Measurements from ENCODE around the gene PIAS1.
"Not testable (repeated sequence)": the region's sequence is repeated elsewhere in the genome, so short reads cannot be mapped to it uniquely, and the experiment has no call there.

PIAS1 gene

DNA sequence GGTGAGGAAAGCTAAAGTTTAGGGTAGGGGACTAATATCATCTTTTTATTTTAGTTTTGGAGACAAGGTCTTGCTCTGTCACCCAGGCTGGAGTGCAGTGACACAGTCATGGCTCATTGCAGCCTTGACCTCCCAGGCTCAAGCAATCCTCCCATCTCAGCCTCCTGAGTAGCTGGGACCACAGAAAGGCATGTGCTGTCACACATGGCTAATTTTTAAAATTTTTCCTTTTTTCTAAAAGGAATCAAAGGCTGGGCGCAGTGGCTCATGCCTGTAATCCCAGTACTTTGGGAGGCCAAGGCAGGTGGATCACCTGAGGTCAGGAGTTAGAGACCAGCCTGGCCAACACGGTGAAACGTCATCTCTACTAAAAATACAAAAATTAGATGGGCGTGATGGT is 171.3 kb downstream of the PIAS1 start:
- not testable (repeated sequence) for H3K36me3 Mint-ChIP-seq, H3K4me3 Mint-ChIP-seq, H3K27ac Mint-ChIP-seq, H3K9me3 Mint-ChIP-seq, ATAC-seq
- H3K4me1 Mint-ChIP-seq = peaks cover 41% of the 10 kb centered on the region
- peak in 1 of 2 donors; percentile 7 for DNase-seq (ENCODE audit: low spot score in 2 of 2)

DNA sequence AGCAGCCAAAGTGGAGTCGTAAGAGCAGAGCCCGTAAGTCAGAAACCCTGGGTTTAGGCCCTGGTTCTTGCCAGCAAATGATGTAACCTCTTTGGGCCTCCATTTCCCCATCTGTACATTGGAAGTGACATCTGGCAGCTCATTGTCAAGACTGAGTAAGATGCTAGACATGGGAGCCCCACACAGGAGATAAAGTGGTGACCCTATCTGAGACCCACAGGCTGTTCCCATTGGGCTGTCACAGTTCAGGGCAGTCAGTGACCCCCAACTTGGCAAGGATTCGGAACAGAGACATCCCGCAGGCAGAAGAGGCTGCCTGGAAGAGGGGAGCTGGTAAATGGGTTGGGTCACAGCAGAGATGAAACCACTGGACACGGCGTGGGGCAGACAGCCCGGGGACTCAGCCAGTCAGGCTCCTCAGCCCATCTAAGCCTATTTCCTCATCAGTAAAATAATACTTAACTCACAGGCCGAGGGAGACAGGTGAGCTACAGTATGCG is 173.6 kb downstream of the PIAS1 start:
- DNase-seq (ENCODE audit: low spot score in 2 of 2) = peak in 1 of 2 donors; percentile 45
- Mint-ChIP-seq H3K4me3 (peak overlapping the region; percentile 96), H3K36me3 (no peaks in the 10 kb centered on the region), H3K27ac (no peak overlapping the region), H3K4me1 (peaks cover 49% of the 10 kb centered on the region), H3K9me3 (no peaks in the 10 kb centered on the region)
- ATAC-seq = no peak

DNA sequence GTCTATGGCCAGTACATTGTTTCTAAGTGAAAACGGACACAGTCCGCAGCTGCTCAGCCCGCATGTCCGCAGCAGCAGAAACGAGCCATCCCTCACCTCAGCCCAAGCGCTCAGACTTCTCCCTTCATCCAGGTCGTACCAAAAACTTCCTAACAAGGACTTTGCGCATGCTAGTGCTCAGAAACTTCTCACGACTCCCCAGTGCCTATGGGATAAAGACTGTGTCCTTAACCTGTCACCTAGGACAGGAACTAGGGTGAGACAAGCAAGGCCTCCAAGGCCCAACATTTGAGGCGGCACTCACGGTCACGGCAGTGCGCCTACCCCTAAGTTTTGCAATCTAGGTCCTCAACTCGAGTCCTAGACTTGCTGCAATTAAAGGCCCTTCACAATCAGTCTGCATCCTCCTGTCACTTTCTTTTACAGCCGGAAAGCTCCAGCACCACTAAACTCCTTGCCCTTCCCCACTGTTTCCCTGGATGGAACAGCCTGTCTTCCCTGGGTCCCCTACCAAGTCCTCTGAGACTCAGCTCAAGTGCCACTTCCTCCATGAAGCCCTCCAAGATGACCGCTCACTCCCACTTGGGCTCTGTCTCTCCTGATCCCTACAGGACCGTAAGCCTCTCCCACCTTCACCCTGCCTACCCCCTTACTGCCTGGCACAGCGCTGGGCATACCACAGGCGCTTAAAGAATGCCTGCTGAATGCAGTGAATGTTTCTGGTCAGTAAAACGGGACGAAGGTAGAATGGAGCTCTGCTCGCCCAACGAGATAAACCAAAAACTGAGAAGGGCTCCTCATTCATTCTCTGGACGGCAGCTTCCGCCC is 174.2 kb downstream of the PIAS1 start:
- H3K4me1 Mint-ChIP-seq = peaks cover 43% of the 10 kb centered on the region

DNA sequence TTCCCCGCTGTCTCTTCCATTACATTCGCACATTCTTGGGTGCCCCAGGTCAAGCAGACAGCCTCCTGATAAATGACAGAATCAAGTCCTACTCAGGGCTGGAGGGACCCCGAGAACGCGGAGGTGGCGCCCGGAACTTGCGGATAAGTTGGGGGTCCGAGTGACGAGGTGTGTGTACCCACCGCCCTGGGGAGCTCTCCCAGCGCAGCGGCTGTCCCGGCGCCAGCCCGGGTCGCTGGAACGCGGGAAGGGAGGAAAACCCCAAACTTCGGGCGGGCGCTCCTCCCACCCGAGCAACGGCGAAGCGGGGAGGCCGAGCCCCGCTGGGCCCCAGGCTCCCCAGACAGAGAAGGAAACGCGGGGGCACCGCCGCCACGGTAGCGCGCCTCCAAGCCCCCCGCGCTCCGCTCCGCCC is 174.9 kb downstream of the PIAS1 start:
- no peaks in the 10 kb centered on the region for H3K9me3 Mint-ChIP-seq
- peak overlapping the region; percentile 97 for H3K27ac Mint-ChIP-seq
- ATAC-seq (peak; percentile 1), DNase-seq (ENCODE audit: low spot score in 2 of 2) (no peak)
- peak overlapping the region; percentile 96 for H3K4me3 Mint-ChIP-seq
- peaks cover 43% of the 10 kb centered on the region for H3K4me1 Mint-ChIP-seq
- no peaks in the 10 kb centered on the region for H3K36me3 Mint-ChIP-seq

More for the DNA sequence above, 174.2 kb downstream of the PIAS1 start:
- Mint-ChIP-seq H3K36me3 (no peaks in the 10 kb centered on the region), H3K9me3 (no peaks in the 10 kb centered on the region), H3K27ac (peak overlapping the region; percentile 97), H3K4me3 (peak overlapping the region; percentile 96)
- ATAC-seq = no peak
- DNase-seq (ENCODE audit: low spot score in 2 of 2) = peak in 1 of 2 donors; percentile 55

DNA sequence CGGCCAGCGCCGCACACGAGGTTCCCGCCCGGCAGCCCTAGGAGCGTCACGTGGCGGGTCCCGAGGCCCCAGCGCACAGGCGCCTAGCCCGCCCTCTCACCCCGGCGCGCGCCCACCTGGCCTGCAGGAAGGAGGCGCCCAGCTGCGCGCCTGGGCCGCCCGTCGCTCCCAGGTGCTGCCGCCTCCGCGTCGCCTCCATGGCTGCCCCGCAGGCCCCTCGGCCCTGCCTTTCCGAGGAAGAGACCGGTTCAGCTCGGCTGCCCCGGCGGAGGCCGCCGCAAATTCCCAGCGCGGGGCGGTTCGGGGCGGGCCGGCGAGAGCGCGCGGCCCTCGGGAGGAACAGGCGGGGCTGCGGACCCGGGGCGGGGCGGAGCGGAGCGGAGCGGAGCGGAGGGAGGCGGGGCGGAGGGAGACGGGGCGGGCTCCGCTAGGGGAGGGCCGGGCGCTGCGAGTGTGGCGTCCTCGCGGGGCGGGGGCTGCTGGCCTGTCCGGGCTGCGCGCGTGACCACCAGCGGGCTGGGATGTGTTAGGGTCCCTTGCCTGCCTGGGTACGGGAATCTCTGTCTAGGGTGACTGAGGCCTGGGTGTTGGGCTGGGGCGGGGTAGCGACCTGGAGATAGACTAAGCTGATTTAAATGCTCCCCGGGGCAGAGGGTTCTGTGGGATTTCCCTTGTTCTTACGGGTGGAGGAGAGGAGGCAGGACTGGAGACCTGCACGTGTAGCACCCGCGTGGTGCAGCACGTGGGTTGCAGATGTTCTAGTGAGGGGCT is 175.5 kb downstream of the PIAS1 start, which contains the start of gene CLN6:
CLN6 (minus strand) TSS at position 343 of the 771 bp plus-strand sequence; CDS start at position 199, 144 bp downstream.
- Mint-ChIP-seq H3K9me3 (no peaks in the 10 kb centered on the region), H3K4me1 (peaks cover 42% of the 10 kb centered on the region), H3K27ac (peak within 1 kb of the TSS; percentile 97), H3K4me3 (peak within 1 kb of the TSS; percentile 96), H3K36me3 (no peaks in the 10 kb centered on the region)
- ATAC-seq (peak; percentile 92), DNase-seq (ENCODE audit: low spot score in 2 of 2) (peak; percentile 74 to 91)

DNA sequence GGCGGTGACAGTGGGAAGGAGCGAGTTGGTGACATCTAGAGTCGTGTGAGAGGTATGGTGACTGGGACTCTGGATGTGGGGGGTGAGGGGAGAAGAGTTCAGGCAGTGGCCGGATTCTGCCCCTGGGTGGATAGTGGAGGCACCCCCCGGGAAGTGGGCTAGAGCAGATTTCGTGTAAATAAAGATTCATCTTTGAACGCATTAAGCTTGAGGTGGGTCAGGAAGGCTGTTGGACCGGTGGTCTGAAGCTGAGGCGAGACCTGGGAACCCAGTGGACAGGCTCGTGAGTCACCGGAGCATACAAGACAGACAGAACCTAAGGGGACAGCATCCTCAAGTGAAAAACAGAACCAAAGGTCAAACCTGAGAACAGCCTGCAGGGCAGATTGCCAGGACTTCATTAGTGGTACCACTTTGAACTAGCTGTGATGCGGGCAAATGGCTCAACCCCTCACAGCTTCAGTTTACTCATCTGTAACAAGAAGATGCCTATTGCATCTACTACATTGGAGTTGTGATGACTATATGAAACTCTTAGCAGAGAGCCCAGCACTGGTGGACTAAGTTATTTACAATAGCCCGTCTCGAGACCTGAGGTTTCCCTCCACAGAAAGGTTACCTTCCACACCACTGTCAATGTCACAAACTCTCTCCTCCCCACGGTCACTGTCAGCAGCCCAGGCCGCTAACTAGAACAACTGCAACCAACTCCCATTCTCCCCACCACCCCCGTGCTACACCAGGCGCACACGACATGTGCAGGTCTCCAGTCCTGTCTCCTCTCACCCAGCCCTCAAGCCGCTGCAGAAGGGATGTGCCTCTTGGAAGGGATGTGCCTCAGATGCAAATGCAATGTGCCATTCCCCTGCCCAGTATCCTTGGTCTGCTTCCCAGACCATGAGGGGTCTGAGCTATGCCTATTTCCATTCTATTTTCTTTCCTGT is 176.3 kb downstream of the PIAS1 start:
- Mint-ChIP-seq H3K27ac (peak overlapping the region; percentile 79), H3K4me1 (peaks cover 34% of the 10 kb centered on the region), H3K9me3 (no peaks in the 10 kb centered on the region), H3K4me3 (peak overlapping the region; percentile 96), H3K36me3 (no peaks in the 10 kb centered on the region)
- DNase-seq (ENCODE audit: low spot score in 2 of 2) (peak in 1 of 2 donors; percentile 49), ATAC-seq (no peak)

DNA sequence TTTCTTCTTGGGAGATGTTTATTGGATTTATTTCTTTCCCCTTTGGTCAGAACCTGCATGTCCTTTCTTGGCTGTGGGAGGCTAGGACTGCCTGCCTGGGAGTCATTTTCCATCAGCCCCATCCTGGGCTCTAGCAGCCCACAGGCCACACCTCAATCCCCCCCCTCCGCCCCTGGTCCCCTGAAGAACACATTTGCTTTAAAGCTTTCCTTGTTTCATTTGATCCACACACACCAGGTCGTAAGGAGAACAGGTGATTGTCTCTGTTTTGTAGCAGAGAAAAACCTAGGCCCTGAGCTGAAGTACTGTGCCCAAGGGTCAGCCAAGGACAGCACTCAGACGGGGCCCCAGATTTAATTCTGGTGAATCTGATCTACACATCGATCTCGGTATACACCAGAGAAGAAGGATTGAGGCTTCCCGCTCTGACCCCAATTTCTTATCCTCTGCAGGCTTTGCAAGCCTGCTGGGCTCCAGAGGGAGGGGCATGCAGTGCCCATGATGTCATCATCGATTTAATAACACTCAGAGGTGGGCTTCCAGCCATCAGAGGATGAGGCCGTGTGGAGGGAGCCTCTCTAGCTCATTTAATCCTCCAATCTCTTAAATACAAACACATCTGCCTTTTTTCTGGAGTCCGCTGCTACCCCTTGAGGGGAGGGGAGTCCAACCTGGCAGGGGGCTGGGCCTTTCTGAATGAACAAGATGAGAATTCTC is 177.1 kb downstream of the PIAS1 start:
- H3K9me3 Mint-ChIP-seq = no peaks in the 10 kb centered on the region
- no peak for ATAC-seq

DNA sequence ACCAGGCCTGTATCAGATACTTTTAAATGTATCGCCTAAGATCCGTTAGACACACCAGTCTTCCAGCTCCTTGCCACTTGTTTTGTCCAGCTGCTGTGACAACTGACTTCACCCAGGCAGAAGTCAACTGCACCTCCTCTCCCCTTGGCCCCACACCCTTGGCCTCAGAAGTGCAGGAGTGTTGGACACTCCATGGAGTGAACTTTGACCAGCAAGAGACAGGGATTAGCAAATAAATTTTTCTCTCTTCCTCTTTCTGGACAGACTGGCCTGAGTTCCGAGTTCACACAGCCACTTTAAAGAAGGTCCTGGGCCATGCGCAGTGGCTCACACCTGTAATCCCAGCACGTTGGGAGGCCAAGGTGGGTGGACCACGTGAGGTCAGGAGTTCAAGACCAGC is 178.3 kb downstream of the PIAS1 start:
- no peak for ATAC-seq
- DNase-seq (ENCODE audit: low spot score in 2 of 2) = peak in 1 of 2 donors; percentile 43
- Mint-ChIP-seq H3K4me1 (peaks cover 30% of the 10 kb centered on the region), H3K4me3 (no peak overlapping the region), H3K36me3 (no peaks in the 10 kb centered on the region), H3K9me3 (no peaks in the 10 kb centered on the region), H3K27ac (no peak overlapping the region)

More for the DNA sequence above, 177.1 kb downstream of the PIAS1 start:
- Mint-ChIP-seq H3K4me3 (peak overlapping the region; percentile 96), H3K4me1 (peaks cover 33% of the 10 kb centered on the region), H3K36me3 (no peaks in the 10 kb centered on the region), H3K27ac (peak overlapping the region; percentile 79)
- DNase-seq (ENCODE audit: low spot score in 2 of 2) = peak in 1 of 2 donors; percentile 39

DNA sequence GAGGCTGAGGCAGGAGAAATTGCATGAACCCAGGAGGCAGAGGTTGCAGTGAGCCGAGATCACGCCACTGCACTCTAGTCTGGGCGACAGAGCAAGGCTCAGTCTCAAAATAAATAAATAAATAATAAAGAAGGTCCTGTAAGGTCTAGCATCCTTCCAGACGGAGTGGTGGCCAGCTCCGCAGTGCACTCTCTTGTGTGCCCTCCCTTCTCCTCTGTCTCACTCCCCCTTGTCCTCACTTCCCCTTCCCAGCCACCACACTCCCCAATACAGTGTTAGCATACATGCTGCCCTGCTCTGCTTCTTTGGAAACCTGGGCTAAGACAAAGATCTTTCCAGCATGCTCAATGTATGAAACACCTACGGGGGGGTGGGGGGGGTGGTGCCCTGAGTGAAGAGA is 178.8 kb downstream of the PIAS1 start:
- no peaks in the 10 kb centered on the region for H3K36me3 Mint-ChIP-seq
- H3K27ac Mint-ChIP-seq = no peak overlapping the region
- no peak for DNase-seq (ENCODE audit: low spot score in 2 of 2)
- no peak for ATAC-seq
- H3K9me3 Mint-ChIP-seq = no peaks in the 10 kb centered on the region
- H3K4me3 Mint-ChIP-seq = no peak overlapping the region
- H3K4me1 Mint-ChIP-seq = peaks cover 25% of the 10 kb centered on the region

DNA sequence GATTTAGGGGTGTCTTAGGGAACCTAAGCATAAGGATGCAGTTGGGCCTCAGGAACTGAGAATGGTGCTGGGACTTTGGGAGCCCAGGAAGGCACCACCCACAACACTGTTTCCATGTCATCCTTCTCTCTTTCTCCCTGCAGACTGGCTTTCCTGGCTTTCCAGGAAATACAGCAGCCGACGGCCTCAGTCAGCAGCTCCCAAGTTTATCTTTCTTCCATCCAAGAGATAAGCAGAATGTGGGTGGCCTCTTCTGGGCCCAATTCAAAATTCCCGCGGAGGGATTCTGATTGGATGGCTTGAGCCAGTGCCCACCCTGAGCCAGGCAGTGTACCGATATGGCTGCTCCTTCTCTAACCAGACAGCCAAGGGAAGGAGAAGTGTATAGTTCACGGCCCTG is 179.9 kb downstream of the PIAS1 start:
- H3K9me3 Mint-ChIP-seq = no peaks in the 10 kb centered on the region
- peaks cover 15% of the 10 kb centered on the region for H3K4me1 Mint-ChIP-seq
- no peak overlapping the region for H3K4me3 Mint-ChIP-seq
- no peak overlapping the region for H3K27ac Mint-ChIP-seq
- ATAC-seq (no peak), DNase-seq (ENCODE audit: low spot score in 2 of 2) (peak in 1 of 2 donors; percentile 30)
- H3K36me3 Mint-ChIP-seq = no peaks in the 10 kb centered on the region

DNA sequence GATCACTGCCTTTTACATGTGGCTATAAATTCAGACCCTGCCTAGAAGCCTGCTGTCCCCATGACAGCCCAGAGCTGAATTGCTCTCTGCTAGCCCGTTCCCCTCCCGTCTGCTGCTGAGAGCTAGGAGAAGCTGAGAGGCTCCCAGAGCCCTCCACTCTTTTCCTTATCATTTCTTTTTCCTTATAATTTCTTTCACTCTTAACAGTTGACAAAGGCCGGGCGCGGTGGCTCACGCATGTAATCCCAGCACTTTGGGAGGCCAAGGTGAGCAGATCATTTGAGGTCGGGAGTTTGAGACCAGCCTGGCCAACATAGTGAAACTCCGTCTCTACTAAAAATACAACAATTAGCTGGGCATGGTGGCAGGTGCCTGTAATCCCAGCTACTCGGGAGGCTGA is 180.4 kb downstream of the PIAS1 start:
- not testable (repeated sequence) for H3K36me3 Mint-ChIP-seq; ATAC-seq; H3K4me3 Mint-ChIP-seq; H3K9me3 Mint-ChIP-seq; H3K27ac Mint-ChIP-seq; DNase-seq (ENCODE audit: low spot score in 2 of 2)
- H3K4me1 Mint-ChIP-seq = peaks cover 15% of the 10 kb centered on the region

DNA sequence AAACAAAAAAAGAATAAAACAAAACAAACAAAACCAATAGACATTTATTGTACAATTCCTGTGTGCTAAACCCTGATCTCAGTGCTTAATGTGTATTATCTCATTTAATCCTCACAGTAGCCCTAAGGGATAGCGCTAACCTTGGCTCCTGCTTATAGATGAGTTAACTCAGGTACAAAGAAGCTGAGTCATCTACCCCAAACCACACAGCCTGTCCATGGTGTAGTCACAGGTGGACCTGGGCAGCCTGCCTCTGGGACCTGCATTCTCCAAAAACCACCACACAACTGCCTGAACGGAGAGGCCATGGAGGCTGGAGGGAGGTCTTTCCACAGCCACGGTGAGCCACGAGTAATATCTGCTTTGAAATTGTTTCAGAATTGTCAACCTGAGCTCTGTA is 180.9 kb downstream of the PIAS1 start:
- ATAC-seq (no peak), DNase-seq (ENCODE audit: low spot score in 2 of 2) (no peak)
- Mint-ChIP-seq H3K27ac (no peak overlapping the region), H3K4me3 (no peak overlapping the region), H3K36me3 (no peaks in the 10 kb centered on the region), H3K9me3 (no peaks in the 10 kb centered on the region), H3K4me1 (peaks cover 11% of the 10 kb centered on the region)

DNA sequence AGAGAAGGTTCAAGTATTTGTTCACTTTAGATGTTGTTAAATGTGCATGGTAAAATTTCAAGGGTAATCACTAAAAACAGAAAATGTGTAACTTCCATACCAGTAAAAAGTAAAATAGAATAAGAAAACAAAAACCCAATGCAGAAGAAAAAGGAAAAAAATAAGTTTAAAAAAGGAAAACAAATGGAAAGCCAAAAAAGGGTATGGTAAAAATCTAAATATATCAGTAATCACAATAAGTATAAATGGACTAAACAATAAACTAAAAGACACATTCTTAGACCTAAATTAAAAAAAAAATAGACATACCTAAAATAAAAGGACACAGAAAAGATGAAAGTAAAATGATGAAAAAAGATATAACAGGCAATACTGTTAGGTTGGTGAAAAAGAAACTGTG is 184.9 kb downstream of the PIAS1 start:
- DNase-seq (ENCODE audit: low spot score in 2 of 2) (no peak), ATAC-seq (no peak)
- Mint-ChIP-seq H3K4me3 (no peak overlapping the region), H3K4me1 (no peaks in the 10 kb centered on the region), H3K27ac (no peak overlapping the region), H3K36me3 (no peaks in the 10 kb centered on the region), H3K9me3 (peaks cover 2% of the 10 kb centered on the region)
